Caco-2 (cell line): ENCODE results near the gene NRDC. TPM values are rescaled to one million over a fixed set of nuclear protein-coding genes. Genes with fewer than 3 reads are reported as not detected.

Experiments used
- BruUV-seq: library from RNA; stranded (reverse); fragments of 400-500 nt; replicated peaks from 2 replicates; lab custom pipeline; 2021; lab: Mats Ljungman, UMichigan
- CTCF ChIA-PET: fragments of 300-600 bp; sonication (Branson Sonifier 250); formaldehyde crosslinking; loops from one replicate; lab custom pipeline; 2022; ENCODE audit warnings: antibody characterized with exemption; lab: Charles Lee
- POLR2A ChIA-PET: fragments of 300-600 bp; sonication (Branson Sonifier 250); formaldehyde crosslinking; loops from one replicate; lab custom pipeline; 2022; ENCODE audit warnings: antibody characterized with exemption; lab: Charles Lee
- DNase-seq, 2 experiments: peaks; one replicate each; pipeline versions ENCODE4 v3.0.0 to v3.0.0-alpha.2; 2020 to 2022
- H3K27me3 ChIP-seq: replicated peaks from 2 replicates; pipeline ENCODE4 v1.6.0; 2011; ENCODE audit warnings: low read length; ENCODE audit not compliant: control insufficient read depth, insufficient read depth
- H3K36me3 ChIP-seq: 2 replicates; pipeline ENCODE4 v1.5.1; 2011; ENCODE audit warnings: low read length; ENCODE audit not compliant: control insufficient read depth, insufficient read depth
- H3K4me1 ChIP-seq: fragments of 250-450 bp; sonication (Bioruptor Pico); 2 replicates; pipeline ENCODE4 v1.5.1; 2020; ENCODE audit warnings: mild to moderate bottlenecking
- H3K4me3 ChIP-seq: 2 replicates; pipeline ENCODE4 v1.5.1; 2011; ENCODE audit warnings: low read depth, mild to moderate bottlenecking, control low read depth, low read length
- H3K9me3 ChIP-seq: fragments of 250-450 bp; sonication (Bioruptor Pico); 2 replicates; pipeline ENCODE4 v1.5.1; 2020; ENCODE audit warnings: mild to moderate bottlenecking, moderate library complexity
- H3K27ac Mint-ChIP-seq: one replicate; pipeline ENCODE4 v1.8.0; 2022; ENCODE audit warnings: mixed read lengths; ENCODE audit not compliant: unreplicated experiment
- H3K27me3 Mint-ChIP-seq: one replicate; pipeline ENCODE4 v1.8.0; 2022; ENCODE audit warnings: mixed read lengths; ENCODE audit not compliant: insufficient read depth, unreplicated experiment
- H3K36me3 Mint-ChIP-seq: one replicate; pipeline ENCODE4 v1.8.0; 2022; ENCODE audit warnings: mild to moderate bottlenecking, mixed read lengths; ENCODE audit not compliant: insufficient read depth, unreplicated experiment
- H3K4me1 Mint-ChIP-seq: one replicate; pipeline ENCODE4 v1.8.0; 2022; ENCODE audit warnings: low read depth, mixed read lengths; ENCODE audit not compliant: unreplicated experiment
- H3K4me3 Mint-ChIP-seq: one replicate; pipeline ENCODE4 v1.8.0; 2022; ENCODE audit warnings: mild to moderate bottlenecking, moderate library complexity, mixed read lengths; ENCODE audit not compliant: unreplicated experiment
- H3K9me3 Mint-ChIP-seq: one replicate; pipeline ENCODE4 v1.8.0; 2022; ENCODE audit warnings: mixed read lengths; ENCODE audit not compliant: unreplicated experiment
- CTCF ChIP-seq, 2 experiments: fragments of 200-600 bp in 1 of 2; IDR thresholded peaks; 1 replicate in 1 of 2; 2 replicates in 1 of 2; pipeline versions ENCODE4 v1.5.1 to v1.8.0; 2011 to 2022; ENCODE audit warnings: antibody characterized with exemption in 1 of 2, control low read depth in 1 of 2, inconsistent platforms in 1 of 2, low read depth in 1 of 2, low read length in 1 of 2, mild to moderate bottlenecking in 1 of 2, moderate library complexity in 1 of 2; ENCODE audit not compliant: insufficient read depth in 1 of 2, severe bottlenecking in 1 of 2, unreplicated experiment in 1 of 2
- intact Hi-C: fragments of 100-400 bp; cut with micrococcal nuclease; formaldehyde crosslinking; loops from one replicate; pipeline ENCODE4 v1.10.0; 2022; ENCODE audit not compliant: unreplicated experiment
- total RNA-seq: library from RNA; stranded (reverse); gene quantifications from 2 replicates; pipeline ENCODE4 v1.2.3, GENCODE V29; 2022

Gene NRDC
- total RNA-seq, 1 experiment from 2014 or later = 109 TPM

GRCh38 chr1:51840743-51841461 lies 37.6 kb downstream of the NRDC start:
- H3K4me1 ChIP-seq = no peaks in the 10 kb centered on the region
- POLR2A ChIA-PET = no interaction called here
- H3K4me3 ChIP-seq = no peak overlapping the region
- CTCF ChIA-PET = no interaction called here
- intact Hi-C loops = no loop called here
- H3K9me3 ChIP-seq = no peaks in the 10 kb centered on the region
- BruUV-seq = no TSS peak
- no peaks in the 10 kb centered on the region for H3K4me1 Mint-ChIP-seq
- H3K27me3 ChIP-seq = no peaks in the 10 kb centered on the region
- no peak for TF ChIP-seq CTCF (IDR thresholded peaks at IDR 0.05; ENCODE audit: insufficient read depth in 1 of 2, low read depth in 1 of 2, low read length in 1 of 2, severe bottlenecking in 1 of 2, unreplicated experiment in 1 of 2)
- H3K4me3 Mint-ChIP-seq = no peak overlapping the region
- H3K9me3 Mint-ChIP-seq = no peaks in the 10 kb centered on the region
- no peak overlapping the region for H3K27ac Mint-ChIP-seq
- H3K27me3 Mint-ChIP-seq = no peaks in the 10 kb centered on the region
- H3K36me3 ChIP-seq = no peaks in the 10 kb centered on the region
- DNase-seq = no peak
- peaks cover 10% of the 10 kb centered on the region for H3K36me3 Mint-ChIP-seq

- Histone ChIP-seq H3K36me3 (no peaks in the 10 kb centered on the region), H3K9me3 (no peaks in the 10 kb centered on the region), H3K27me3 (no peaks in the 10 kb centered on the region), H3K4me1 (no peaks in the 10 kb centered on the region), H3K4me3 (no peak overlapping the region)
- Mint-ChIP-seq H3K4me1 (no peaks in the 10 kb centered on the region), H3K4me3 (no peak overlapping the region), H3K27me3 (no peaks in the 10 kb centered on the region), H3K27ac (no peak overlapping the region), H3K36me3 (peaks cover 10% of the 10 kb centered on the region), H3K9me3 (no peaks in the 10 kb centered on the region)
- TF ChIP-seq CTCF (IDR thresholded peaks at IDR 0.05; ENCODE audit: insufficient read depth in 1 of 2, low read depth in 1 of 2, low read length in 1 of 2, severe bottlenecking in 1 of 2, unreplicated experiment in 1 of 2) = no peak
- no TSS peak for BruUV-seq
- DNase-seq = no peak
- intact Hi-C loops = no loop called here
- ChIA-PET CTCF (interaction anchor here (0.6 kb wide), 1 partner anchor 187 kb away, joined by 6 read pairs; no protein-coding TSS in a partner anchor), POLR2A (no interaction called here)
Observed at GRCh38 chr1:51840182-51840581, 38.3 kb downstream of the NRDC start.

GRCh38 chr1:51839094-51839493 lies 39.4 kb downstream of the NRDC start:
- H3K4me3 ChIP-seq = no peak overlapping the region
- Mint-ChIP-seq H3K27ac (no peak overlapping the region), H3K4me1 (no peaks in the 10 kb centered on the region), H3K36me3 (peaks cover 10% of the 10 kb centered on the region), H3K27me3 (no peaks in the 10 kb centered on the region), H3K4me3 (no peak overlapping the region), H3K9me3 (no peaks in the 10 kb centered on the region)
- no peak for TF ChIP-seq CTCF (IDR thresholded peaks at IDR 0.05; ENCODE audit: insufficient read depth in 1 of 2, low read depth in 1 of 2, low read length in 1 of 2, severe bottlenecking in 1 of 2, unreplicated experiment in 1 of 2)
- BruUV-seq = no TSS peak
- no peaks in the 10 kb centered on the region for H3K27me3 ChIP-seq
- POLR2A ChIA-PET = no interaction called here
- no peaks in the 10 kb centered on the region for H3K36me3 ChIP-seq
- CTCF ChIA-PET = no interaction called here
- intact Hi-C loops = no loop called here
- no peaks in the 10 kb centered on the region for H3K9me3 ChIP-seq
- DNase-seq = no peak
- H3K4me1 ChIP-seq = no peaks in the 10 kb centered on the region
